D721Med (cell line): ENCODE results near the gene ACVR1.

Experiments used
- DNase-seq: peaks from one replicate; pipeline ENCODE4 v3.0.0; 2011; ENCODE audit warnings: low spot score; ENCODE audit not compliant: insufficient read length
- FAIRE-seq: peaks from 2 replicates; lab custom pipeline; 2011; peaks lifted over from hg19 to GRCh38; lab: Jason Lieb, UNC
- TF ChIP-seq, protein P1 (sequence below): IDR thresholded peaks from 2 replicates; pipeline ENCODE4 v1.5.1; 2012; ENCODE audit warnings: mild to moderate bottlenecking, control low read depth; ENCODE audit not compliant: insufficient read depth; ENCODE audit errors: missing control alignments

The ACVR1 gene

DNA sequence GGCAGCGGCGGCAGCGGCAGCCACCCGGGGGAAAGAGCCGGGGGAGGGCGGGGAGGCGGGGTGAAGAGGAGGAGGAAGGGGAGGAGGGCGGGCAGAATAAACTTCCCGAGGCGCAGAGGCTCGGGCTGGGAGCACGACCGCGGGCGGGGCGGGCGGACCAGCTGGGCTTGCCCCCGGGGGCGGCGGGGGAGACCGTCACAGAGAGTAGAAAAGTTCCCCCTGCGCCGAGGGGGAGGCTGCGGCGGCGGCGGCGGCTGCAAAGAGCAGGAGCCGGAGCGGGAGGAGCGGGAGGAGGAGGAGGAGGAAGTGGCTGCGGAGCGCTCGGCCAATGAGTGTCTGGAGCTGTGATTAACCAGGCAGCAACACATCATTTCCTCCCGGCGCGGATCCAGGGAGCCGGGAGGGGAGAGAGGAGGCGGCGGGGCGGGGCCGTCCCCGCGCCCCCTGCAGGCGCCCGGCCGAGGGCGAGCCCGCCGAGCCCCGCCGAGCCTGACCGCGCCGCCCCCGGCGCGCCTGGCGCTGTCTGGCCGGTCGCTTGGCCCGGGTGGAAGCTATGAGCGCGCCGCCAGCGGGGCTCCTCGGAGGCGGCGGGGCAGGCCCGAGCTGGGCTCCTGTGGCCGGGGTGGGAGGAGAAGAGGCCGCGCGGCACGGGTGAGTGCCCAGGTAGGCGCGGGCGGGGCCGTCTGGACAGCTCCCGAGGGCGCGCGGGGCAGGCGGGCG lies at the start of gene ACVR1:
TSS of gene ACVR1 (minus strand) at position 265 of the 720 bp plus-strand sequence. CDS start 76,837 bp downstream, outside the sequence.
- FAIRE-seq = no peak

DNA sequence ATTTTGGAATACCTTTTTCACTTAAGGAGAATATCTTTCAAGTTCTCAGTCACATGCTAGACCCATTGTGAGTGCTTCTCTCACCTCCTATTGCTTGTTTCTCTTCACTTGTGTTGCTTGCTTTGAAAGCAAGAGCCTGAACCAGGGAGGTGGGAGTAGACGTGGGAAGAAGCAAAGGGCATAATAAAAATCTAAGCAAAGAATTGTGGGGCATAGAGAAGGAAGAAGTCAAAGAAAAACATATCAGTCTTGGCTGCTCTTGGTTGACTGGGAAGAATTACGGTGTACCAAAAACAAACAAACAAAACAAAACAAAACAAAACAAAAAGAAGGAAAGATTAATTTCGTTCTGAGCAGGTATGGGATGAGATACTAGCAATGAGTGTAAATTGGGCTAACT lies 48.9 kb upstream of the ACVR1 start:
- DNase-seq = no peak
- TF ChIP-seq, protein P1, sequence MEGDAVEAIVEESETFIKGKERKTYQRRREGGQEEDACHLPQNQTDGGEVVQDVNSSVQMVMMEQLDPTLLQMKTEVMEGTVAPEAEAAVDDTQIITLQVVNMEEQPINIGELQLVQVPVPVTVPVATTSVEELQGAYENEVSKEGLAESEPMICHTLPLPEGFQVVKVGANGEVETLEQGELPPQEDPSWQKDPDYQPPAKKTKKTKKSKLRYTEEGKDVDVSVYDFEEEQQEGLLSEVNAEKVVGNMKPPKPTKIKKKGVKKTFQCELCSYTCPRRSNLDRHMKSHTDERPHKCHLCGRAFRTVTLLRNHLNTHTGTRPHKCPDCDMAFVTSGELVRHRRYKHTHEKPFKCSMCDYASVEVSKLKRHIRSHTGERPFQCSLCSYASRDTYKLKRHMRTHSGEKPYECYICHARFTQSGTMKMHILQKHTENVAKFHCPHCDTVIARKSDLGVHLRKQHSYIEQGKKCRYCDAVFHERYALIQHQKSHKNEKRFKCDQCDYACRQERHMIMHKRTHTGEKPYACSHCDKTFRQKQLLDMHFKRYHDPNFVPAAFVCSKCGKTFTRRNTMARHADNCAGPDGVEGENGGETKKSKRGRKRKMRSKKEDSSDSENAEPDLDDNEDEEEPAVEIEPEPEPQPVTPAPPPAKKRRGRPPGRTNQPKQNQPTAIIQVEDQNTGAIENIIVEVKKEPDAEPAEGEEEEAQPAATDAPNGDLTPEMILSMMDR = no peak
- no peak for FAIRE-seq

More for the DNA sequence above, at the start of gene ACVR1:
- peak; percentile 43 for DNase-seq
- TF ChIP-seq, protein P1 = peak; percentile 24

DNA sequence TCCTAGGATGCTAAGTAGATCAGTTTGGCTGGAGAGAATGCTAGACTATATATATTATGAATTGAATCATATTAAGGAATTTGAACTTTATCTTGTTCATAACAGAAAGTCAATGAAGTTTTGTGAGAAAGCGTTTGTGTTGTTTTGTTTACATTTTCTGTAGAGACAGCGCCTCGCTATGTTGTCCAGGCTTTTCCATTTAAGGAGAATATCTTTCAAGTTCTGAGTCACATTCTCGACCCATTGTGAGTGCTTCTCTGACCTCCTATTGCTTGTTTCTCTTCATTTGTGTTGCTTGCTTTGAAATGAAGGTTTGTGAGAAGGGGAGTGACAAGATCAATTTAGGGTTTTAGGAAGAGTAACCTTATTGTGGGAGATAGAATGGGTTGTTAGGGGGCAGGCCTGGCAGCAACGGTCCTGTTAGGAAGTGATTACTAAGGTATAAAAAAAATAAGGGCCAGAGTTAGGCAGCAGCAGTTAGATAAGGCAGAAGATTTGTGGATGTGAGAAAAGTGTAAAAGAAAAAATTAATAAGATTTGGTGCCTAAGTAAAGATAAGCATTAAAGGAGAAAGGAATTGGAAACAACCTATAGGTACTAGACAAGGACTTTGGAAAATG lies 47.6 kb upstream of the ACVR1 start:
- FAIRE-seq = no peak
- TF ChIP-seq, protein P1 = no peak

DNA sequence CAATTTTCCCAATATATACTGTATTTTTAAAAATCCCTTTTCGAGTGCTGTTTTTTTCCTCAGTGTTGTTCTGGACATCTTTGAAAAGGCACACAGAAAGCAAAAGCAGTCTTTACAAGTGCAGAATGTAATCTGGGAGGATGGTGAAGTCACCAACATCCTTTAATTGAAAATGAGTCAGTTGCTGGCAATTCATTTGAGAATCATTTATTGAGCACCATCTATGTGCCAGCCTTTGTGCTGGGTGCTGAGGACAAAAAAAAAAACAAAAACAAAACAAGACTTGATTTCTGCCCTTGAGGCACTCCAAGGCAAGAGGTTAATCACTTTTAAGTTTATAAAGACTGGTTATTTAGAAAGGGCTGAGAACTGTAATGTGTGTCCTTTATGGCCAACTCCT lies 46.7 kb upstream of the ACVR1 start:
- DNase-seq (no peak), FAIRE-seq (no peak)
- TF ChIP-seq, protein P1 = no peak

More for the DNA sequence above, 47.6 kb upstream of the ACVR1 start:
- DNase-seq = no peak

DNA sequence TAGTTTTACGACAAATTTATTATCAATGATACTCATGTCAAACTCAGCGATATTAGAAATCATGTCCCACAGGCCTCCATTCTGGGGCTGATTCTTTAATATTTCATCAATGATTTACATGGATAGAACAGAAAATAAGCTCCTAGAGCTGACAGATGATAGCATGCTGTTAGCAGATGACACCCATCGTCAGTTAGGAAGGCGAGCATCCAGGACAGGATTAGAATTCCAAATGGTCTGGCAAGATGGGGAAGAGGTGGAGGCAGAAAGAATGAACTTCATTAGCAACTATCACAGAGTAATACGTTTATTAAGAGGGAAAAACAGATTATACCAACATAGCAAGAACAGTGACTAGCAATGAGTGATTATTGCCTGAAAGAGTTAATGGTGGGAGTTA lies 46.2 kb upstream of the ACVR1 start:
- FAIRE-seq (no peak), DNase-seq (no peak)
- TF ChIP-seq, protein P1 = no peak

DNA sequence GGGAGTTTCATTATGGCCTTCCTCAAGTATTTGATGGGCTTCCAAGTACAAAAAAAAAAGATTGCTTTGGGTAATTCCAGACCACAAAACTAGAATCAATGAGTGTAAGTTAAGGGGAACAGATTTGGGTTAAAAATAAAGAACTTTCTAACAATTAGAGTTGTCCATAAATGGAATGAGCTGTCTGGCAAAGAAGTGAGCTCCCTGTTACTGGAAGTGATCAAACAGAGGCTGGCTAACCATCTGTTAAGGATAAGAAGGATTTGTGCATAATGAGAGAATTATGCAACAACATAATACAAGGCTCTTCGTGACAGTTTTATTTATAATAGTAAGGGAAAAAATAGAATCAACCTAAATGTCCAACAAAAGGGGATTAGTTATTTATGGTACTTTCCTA lies 44.6 kb upstream of the ACVR1 start:
- DNase-seq (no peak), FAIRE-seq (no peak)
- TF ChIP-seq, protein P1 = no peak

DNA sequence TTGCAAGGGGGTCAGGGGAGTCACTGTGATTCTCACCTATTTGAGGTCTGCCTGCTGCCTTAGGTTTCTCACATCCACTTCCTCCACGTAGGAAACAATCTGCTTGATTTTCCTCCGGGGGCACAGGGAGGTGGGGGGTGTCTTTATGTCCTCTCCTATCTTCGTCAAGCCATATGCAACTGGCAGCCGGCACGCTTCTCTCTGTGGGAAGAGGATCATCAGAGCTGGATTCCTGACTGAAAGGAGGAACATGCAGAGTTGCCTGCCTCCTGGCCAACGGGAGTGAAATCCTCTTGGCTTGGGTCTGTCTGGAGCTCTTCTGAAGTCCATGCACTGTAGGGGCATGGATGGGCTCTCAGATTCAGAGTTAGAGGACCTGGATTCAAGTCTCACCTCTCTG lies 43.1 kb upstream of the ACVR1 start:
- TF ChIP-seq, protein P1 = no peak
- FAIRE-seq = no peak
- DNase-seq = no peak
